ENCODE data around the gene SNRPA.
A peak's percentile ranks its signal among the peaks of the same experiment; 100 is the strongest.

SNRPA gene

GRCh38 chr19:40750874-40751537 is at the start of gene SNRPA:
Gene SNRPA (plus strand): TSS chr19:40751203. CDS start chr19:40751409, 206 bp downstream.
- DNase-seq (ENCODE audit: low read depth in 2 of 2): peak; percentile 98 to 99
- no peak for TF ChIP-seq CTCF (IDR thresholded peaks at IDR 0.05; ENCODE audit: low read depth, low read length)
- H3K4me3 ChIP-seq (replicated peaks in 1 of 2; ENCODE audit: low read depth in 2 of 2, low read length in 2 of 2): peak within 1 kb of the TSS; percentile 77 to 89

- no peak for DNase-seq (ENCODE audit: low read depth in 2 of 2)
- TF ChIP-seq CTCF (IDR thresholded peaks at IDR 0.05; ENCODE audit: low read depth, low read length): no peak
- no peak overlapping the region for H3K4me3 ChIP-seq (replicated peaks in 1 of 2; ENCODE audit: low read depth in 2 of 2, low read length in 2 of 2)
Measured at GRCh38 chr19:40701758-40702157, 49.2 kb upstream of the SNRPA start.

GRCh38 chr19:40702337-40703012 is 48.5 kb upstream of the SNRPA start:
- peak; percentile 40 for TF ChIP-seq CTCF (IDR thresholded peaks at IDR 0.05; ENCODE audit: low read depth, low read length)
- no peak overlapping the region for H3K4me3 ChIP-seq (replicated peaks in 1 of 2; ENCODE audit: low read depth in 2 of 2, low read length in 2 of 2)
- peak in 1 of 2 donors; percentile 54 for DNase-seq (ENCODE audit: low read depth in 2 of 2)

- no peak for DNase-seq (ENCODE audit: low read depth in 2 of 2)
- no peak overlapping the region for H3K4me3 ChIP-seq (replicated peaks in 1 of 2; ENCODE audit: low read depth in 2 of 2, low read length in 2 of 2)
- TF ChIP-seq CTCF (IDR thresholded peaks at IDR 0.05; ENCODE audit: low read depth, low read length): no peak
Measured at GRCh38 chr19:40703029-40703755, 47.8 kb upstream of the SNRPA start.

GRCh38 chr19:40704491-40705361 is 46.3 kb upstream of the SNRPA start:
- DNase-seq (ENCODE audit: low read depth in 2 of 2): no peak
- no peak overlapping the region for H3K4me3 ChIP-seq (replicated peaks in 1 of 2; ENCODE audit: low read depth in 2 of 2, low read length in 2 of 2)
- no peak for TF ChIP-seq CTCF (IDR thresholded peaks at IDR 0.05; ENCODE audit: low read depth, low read length)

- no peak for TF ChIP-seq CTCF (IDR thresholded peaks at IDR 0.05; ENCODE audit: low read depth, low read length)
- H3K4me3 ChIP-seq (replicated peaks in 1 of 2; ENCODE audit: low read depth in 2 of 2, low read length in 2 of 2): no peak overlapping the region
- peak in 1 of 2 donors; percentile 60 for DNase-seq (ENCODE audit: low read depth in 2 of 2)
Measured at GRCh38 chr19:40705362-40705651, 45.7 kb upstream of the SNRPA start.

Measured in cardiac fibroblast (primary cell).